NCI-H748 treated with DMSO at 0.1 percent for 48 hours (cell line): Measurements from ENCODE around the gene HAGHL.

Experiments
- DNase-seq: peaks from one replicate; lab custom pipeline; 2025; lab: John Stamatoyannopoulos, UW

The HAGHL gene

GRCh38 chr16:721765-722540, 5.0 kb upstream of the HAGHL start:
- DNase-seq, result no peak

- DNase-seq, result no peak
Observed at GRCh38 chr16:722835-723633, 3.9 kb upstream of the HAGHL start.

GRCh38 chr16:723695-724094, 3.2 kb upstream of the HAGHL start:
- no peak for DNase-seq

GRCh38 chr16:724188-725040, 2.5 kb upstream of the HAGHL start:
- no peak for DNase-seq

GRCh38 chr16:725041-725376, 1.9 kb upstream of the HAGHL start:
- no peak for DNase-seq

- no peak for DNase-seq
Observed at GRCh38 chr16:725463-726187, 1.3 kb upstream of the HAGHL start.

- no peak for DNase-seq
Observed at GRCh38 chr16:726188-726437, 793 bp upstream of the HAGHL start.

- DNase-seq, result no peak
Observed at GRCh38 chr16:727291-727977, 528 bp downstream of the HAGHL start.

GRCh38 chr16:728131-728889, 1.4 kb downstream of the HAGHL start:
- peak; percentile 51 for DNase-seq

GRCh38 chr16:728890-729744, 2.2 kb downstream of the HAGHL start:
- no peak for DNase-seq

GRCh38 chr16:729768-730665, 3.1 kb downstream of the HAGHL start:
- DNase-seq, result no peak

GRCh38 chr16:730666-731509, 4.0 kb downstream of the HAGHL start:
- no peak for DNase-seq

GRCh38 chr16:732332-732731, 5.4 kb downstream of the HAGHL start:
- no peak for DNase-seq

GRCh38 chr16:732936-733335, 6.0 kb downstream of the HAGHL start:
- no peak for DNase-seq

GRCh38 chr16:733382-734207, 6.7 kb downstream of the HAGHL start:
- no peak for DNase-seq

GRCh38 chr16:734208-734980, 7.5 kb downstream of the HAGHL start:
- no peak for DNase-seq
